ENCODE results near the gene SLIT3. TPM values are rescaled to one million over a fixed set of nuclear protein-coding genes. Genes with fewer than 3 reads are reported as not detected.

SLIT3 gene
- polyA plus RNA-seq, 1 of the 3 experiments (the other 2 are of a cell fraction), result 119 TPM

- POLR2A ChIA-PET, result no interaction called here
These were observed 641.6 kb downstream of the SLIT3 start for GRCh38 chr5:168659286-168659847.

More at GRCh38 chr5:168659286-168659847, 641.6 kb downstream of the SLIT3 start:
- Histone ChIP-seq H3K4me1 (ENCODE audit: control insufficient read depth in 1 of 2, insufficient read depth in 2 of 2, low read depth in 1 of 2, low read length in 1 of 2) (peaks cover 0 to 81% of the 10 kb centered on the region in 2 experiments; a peak in 2 of 4 replicates), H3K27ac (ENCODE audit: low read depth in 2 of 2, low read length in 1 of 2) (peak overlapping the region in 1 of 2 experiments; percentile 81; a peak in 2 of 4 replicates), H4K20me1 (ENCODE audit: insufficient read depth) (no peaks in the 10 kb centered on the region), H3K9me2 (no peaks in the 10 kb centered on the region), H3K9me3 (no peaks in the 10 kb centered on the region), H3K27me3 (ENCODE audit: insufficient read depth) (no peaks in the 10 kb centered on the region), H3K79me2 (ENCODE audit: insufficient read depth) (no peaks in the 10 kb centered on the region), H3K4me3 (ENCODE audit: low read depth in 2 of 2, low read length in 1 of 2) (no peak overlapping the region), H2AFZ (ENCODE audit: low read depth) (no peak overlapping the region), H3F3A (replicated peaks; ENCODE audit: insufficient read depth) (no peaks in the 10 kb centered on the region), H3K4me2 (no peak overlapping the region), H3K9ac (no peak overlapping the region), H3K36me3 (replicated peaks in 1 of 2; ENCODE audit: control insufficient read depth in 1 of 2, insufficient read depth in 2 of 2, low read length in 1 of 2) (peaks cover 0 to 37% of the 10 kb centered on the region in 2 experiments)
- DNase-seq, result no peak
- WGBS (ENCODE audit: low lambda C conversion rate), result 91% methylated on average over 5 of the region's 5 CpGs
- CTCF ChIA-PET, result interaction anchor here (1.3 kb wide), 1 partner anchor 390 kb away, joined by 5 read pairs; no protein-coding TSS in a partner anchor
- TF ChIP-seq TAF1 (IDR thresholded peaks at IDR 0.05; ENCODE audit: borderline replicate concordance, low read depth, low read length) (no peak), ELF1 (IDR thresholded peaks at IDR 0.05) (no peak), NRF1 (IDR thresholded peaks at IDR 0.05; ENCODE audit: low read depth, low read length) (no peak), MAX (IDR thresholded peaks at IDR 0.05; ENCODE audit: low read depth) (no peak), CHD2 (IDR thresholded peaks at IDR 0.05; ENCODE audit: low read length, partially characterized antibody) (no peak), USF1 (IDR thresholded peaks at IDR 0.05; ENCODE audit: borderline replicate concordance, low read depth) (no peak), GABPA (IDR thresholded peaks at IDR 0.05; ENCODE audit: low read depth) (no peak), EZH2phosphoT487 (IDR thresholded peaks at IDR 0.05; ENCODE audit: borderline replicate concordance, low read depth) (no peak), FOXJ3 (CRISPR knock-in tag; IDR thresholded peaks at IDR 0.05) (no peak), REST (IDR thresholded peaks at IDR 0.05; ENCODE audit: low read depth, low read length) (no peak), RAD21 (IDR thresholded peaks at IDR 0.05; ENCODE audit: low read length) (no peak), RCOR1 (IDR thresholded peaks at IDR 0.05; ENCODE audit: low read length) (no peak), MXI1 (IDR thresholded peaks at IDR 0.05; ENCODE audit: low read depth, low read length) (no peak), FOXM1 (IDR thresholded peaks at IDR 0.05; ENCODE audit: low read depth) (no peak), SIN3A (IDR thresholded peaks at IDR 0.05; ENCODE audit: borderline replicate concordance, low read depth, low read length) (no peak)
- TF ChIP-seq, protein P1, sequence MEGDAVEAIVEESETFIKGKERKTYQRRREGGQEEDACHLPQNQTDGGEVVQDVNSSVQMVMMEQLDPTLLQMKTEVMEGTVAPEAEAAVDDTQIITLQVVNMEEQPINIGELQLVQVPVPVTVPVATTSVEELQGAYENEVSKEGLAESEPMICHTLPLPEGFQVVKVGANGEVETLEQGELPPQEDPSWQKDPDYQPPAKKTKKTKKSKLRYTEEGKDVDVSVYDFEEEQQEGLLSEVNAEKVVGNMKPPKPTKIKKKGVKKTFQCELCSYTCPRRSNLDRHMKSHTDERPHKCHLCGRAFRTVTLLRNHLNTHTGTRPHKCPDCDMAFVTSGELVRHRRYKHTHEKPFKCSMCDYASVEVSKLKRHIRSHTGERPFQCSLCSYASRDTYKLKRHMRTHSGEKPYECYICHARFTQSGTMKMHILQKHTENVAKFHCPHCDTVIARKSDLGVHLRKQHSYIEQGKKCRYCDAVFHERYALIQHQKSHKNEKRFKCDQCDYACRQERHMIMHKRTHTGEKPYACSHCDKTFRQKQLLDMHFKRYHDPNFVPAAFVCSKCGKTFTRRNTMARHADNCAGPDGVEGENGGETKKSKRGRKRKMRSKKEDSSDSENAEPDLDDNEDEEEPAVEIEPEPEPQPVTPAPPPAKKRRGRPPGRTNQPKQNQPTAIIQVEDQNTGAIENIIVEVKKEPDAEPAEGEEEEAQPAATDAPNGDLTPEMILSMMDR (IDR thresholded peaks at IDR 0.05), result no peak

Measured in SK-N-SH (cell line).